NCI-H774 (cell line): ENCODE data around the gene KLHL6.
"Not testable (repeated sequence)": the region's sequence is repeated elsewhere in the genome, so short reads cannot be mapped to it uniquely, and the experiment has no call there.

Source experiments
- DNase-seq: peaks from one replicate; lab custom pipeline; 2025; lab: John Stamatoyannopoulos, UW

KLHL6 gene

GRCh38 chr3:183555541-183556081, at the start of gene KLHL6:
Gene KLHL6 (minus strand): TSS chr3:183555706. CDS start chr3:183555653, 53 bp downstream.
- DNase-seq, result no peak

GRCh38 chr3:183597959-183598358, 42.5 kb upstream of the KLHL6 start:
- no peak for DNase-seq

- DNase-seq, result no peak
Observed at GRCh38 chr3:183594636-183595035, 39.1 kb upstream of the KLHL6 start.

- no peak for DNase-seq
Observed at GRCh38 chr3:183592821-183593220, 37.3 kb upstream of the KLHL6 start.

GRCh38 chr3:183591881-183592521, 36.5 kb upstream of the KLHL6 start:
- DNase-seq, result no peak

- no peak for DNase-seq
Observed at GRCh38 chr3:183590442-183590841, 34.9 kb upstream of the KLHL6 start.

GRCh38 chr3:183587336-183587735, 31.8 kb upstream of the KLHL6 start:
- DNase-seq, result no peak

GRCh38 chr3:183586477-183586876, 31.0 kb upstream of the KLHL6 start:
- no peak for DNase-seq

- DNase-seq, result no peak
Observed at GRCh38 chr3:183584914-183585280, 29.4 kb upstream of the KLHL6 start.

- DNase-seq, result no peak
Observed at GRCh38 chr3:183584246-183584913, 28.9 kb upstream of the KLHL6 start.

GRCh38 chr3:183583331-183584245, 28.1 kb upstream of the KLHL6 start:
- DNase-seq, result no peak

- no peak for DNase-seq
Observed at GRCh38 chr3:183582161-183582560, 26.7 kb upstream of the KLHL6 start.

GRCh38 chr3:183581496-183582155, 26.1 kb upstream of the KLHL6 start:
- no peak for DNase-seq

- DNase-seq, result no peak
Observed at GRCh38 chr3:183579967-183580900, 24.7 kb upstream of the KLHL6 start.

GRCh38 chr3:183578179-183578578, 22.7 kb upstream of the KLHL6 start:
- no peak for DNase-seq

- no peak for DNase-seq
Observed at GRCh38 chr3:183577346-183577745, 21.8 kb upstream of the KLHL6 start.

- no peak for DNase-seq
Observed at GRCh38 chr3:183576487-183577107, 21.1 kb upstream of the KLHL6 start.

GRCh38 chr3:183572935-183573334, 17.4 kb upstream of the KLHL6 start:
- DNase-seq, result no peak

- not testable (repeated sequence) for DNase-seq
Observed at GRCh38 chr3:183570191-183570590, 14.7 kb upstream of the KLHL6 start.

GRCh38 chr3:183566880-183567279, 11.4 kb upstream of the KLHL6 start:
- DNase-seq, result no peak
